HepG2 (cell line): Measurements from ENCODE around the gene ZPR1. TPM values are rescaled to one million over a fixed set of nuclear protein-coding genes. Genes with fewer than 3 reads are reported as not detected.

ENCODE experiments used
- DMAP1 ChIP-seq: IDR thresholded peaks from 2 replicates; pipeline ENCODE4 v1.6.1; 2016
- ELF3 ChIP-seq: IDR thresholded peaks from 2 replicates; pipeline ENCODE4 v1.6.1; 2016; ENCODE audit warnings: missing genetic modification reagents, missing compliant biosample characterization
- FOSL1 ChIP-seq: sonication (generic); formaldehyde crosslinking; IDR thresholded peaks from 2 replicates; pipeline ENCODE4 v1.9.0; 2021; ENCODE audit warnings: missing genetic modification reagents, borderline replicate concordance
- GATAD1 ChIP-seq: IDR thresholded peaks from 2 replicates; pipeline ENCODE4 v1.6.1; 2016; ENCODE audit warnings: missing genetic modification reagents, missing compliant biosample characterization
- MED1 ChIP-seq: sonication (generic); formaldehyde crosslinking; IDR thresholded peaks from 2 replicates; pipeline ENCODE4 v1.4.0; 2020; ENCODE audit warnings: missing genetic modification reagents
- RAD51 ChIP-seq: fragments of 450-650 bp; IDR thresholded peaks from 2 replicates; pipeline ENCODE4 v1.6.1; 2016; ENCODE audit warnings: borderline replicate concordance
- TARDBP ChIP-seq: sonication (generic); formaldehyde crosslinking; IDR thresholded peaks from 2 replicates; pipeline ENCODE4 v1.8.0; 2022; ENCODE audit warnings: mild to moderate bottlenecking, missing genetic modification reagents
- TEAD2 ChIP-seq: sonication (generic); formaldehyde crosslinking; IDR thresholded peaks from 2 replicates; pipeline ENCODE4 v1.9.0; 2021; ENCODE audit warnings: missing genetic modification reagents
- ZFP82 ChIP-seq: sonication (generic); formaldehyde crosslinking; IDR thresholded peaks from 2 replicates; pipeline ENCODE4 v1.5.1; 2020; ENCODE audit warnings: mild to moderate bottlenecking, missing genetic modification reagents, borderline replicate concordance
- ZNF124 ChIP-seq: sonication (generic); formaldehyde crosslinking; IDR thresholded peaks from 2 replicates; pipeline ENCODE4 v1.4.0; 2020; ENCODE audit warnings: missing genetic modification reagents
- ZNF230 ChIP-seq: sonication (generic); formaldehyde crosslinking; IDR thresholded peaks from 2 replicates; pipeline ENCODE4 v1.4.0; 2020; ENCODE audit warnings: mild to moderate bottlenecking, missing genetic modification reagents
- ZNF572 ChIP-seq: sonication (generic); formaldehyde crosslinking; IDR thresholded peaks from 2 replicates; pipeline ENCODE4 v1.5.1; 2020; ENCODE audit warnings: mild to moderate bottlenecking, missing genetic modification reagents
- ZNF776 ChIP-seq: sonication (generic); formaldehyde crosslinking; IDR thresholded peaks from 2 replicates; pipeline ENCODE4 v1.4.0; 2020; ENCODE audit warnings: mild to moderate bottlenecking, missing genetic modification reagents
- ZNF777 ChIP-seq: sonication (generic); formaldehyde crosslinking; IDR thresholded peaks from 2 replicates; pipeline ENCODE4 v1.4.0; 2020; ENCODE audit warnings: missing genetic modification reagents
- ZNF850 ChIP-seq: sonication (generic); formaldehyde crosslinking; conservative IDR thresholded peaks from 2 replicates; pipeline ENCODE4 v1.9.0; 2021; ENCODE audit warnings: mild to moderate bottlenecking, missing genetic modification reagents
- polyA plus RNA-seq, 8 experiments: library from polyadenylated mRNA; depleted of rRNA in 3 of 8; stranded (reverse) in 7 of 8; unstranded in 1 of 8; fragments of >200 nt; fragmentation: Illumina TruSeq in 4 of 8; extraction: Trizol in 4 of 8; gene quantifications; 2 replicates each; pipeline versions ENCODE4 v1.2.1 to v1.2.3, GENCODE V29; 2011 to 2016; ENCODE audit warnings: low read depth in 4 of 8, missing spikeins in 1 of 8, mixed read lengths in 1 of 8; ENCODE audit not compliant: insufficient read depth in 1 of 8
- total RNA-seq, 5 experiments: library from RNA; depleted of rRNA; stranded (reverse); fragments of >200 nt; fragmentation: Illumina TruSeq; extraction: Trizol; gene quantifications; 2 replicates each; pipeline ENCODE4 v1.2.3, GENCODE V29; 2016; ENCODE audit warnings: low read depth in 1 of 5
- TF ChIP-seq, protein P1 (sequence below): IDR thresholded peaks from 2 replicates; pipeline ENCODE4 v1.6.1; 2016; ENCODE audit warnings: low read depth, missing genetic modification reagents, missing compliant biosample characterization
- TF ChIP-seq, protein P2 (sequence below), 2 experiments: fragments of 450-650 bp in 1 of 2; sonication (generic) in 1 of 2; formaldehyde crosslinking; IDR thresholded peaks; 2 replicates each; pipeline versions ENCODE4 v1.5.0 to v1.8.0; 2020 to 2022; ENCODE audit warnings: mild to moderate bottlenecking in 1 of 2, missing genetic modification reagents in 1 of 2
- TF ChIP-seq, protein P3 (sequence below): sonication (generic); formaldehyde crosslinking; IDR thresholded peaks from 2 replicates; pipeline ENCODE4 v1.4.0; 2020; ENCODE audit warnings: missing genetic modification reagents; ENCODE audit errors: not compliant biosample characterization
- TF ChIP-seq, protein P4 (sequence below): sonication (generic); formaldehyde crosslinking; IDR thresholded peaks from 2 replicates; pipeline ENCODE4 v1.4.0; 2020; ENCODE audit warnings: missing genetic modification reagents
- TF ChIP-seq, protein P5 (sequence below): sonication (generic); formaldehyde crosslinking; IDR thresholded peaks from 2 replicates; pipeline ENCODE4 v1.5.0; 2020; ENCODE audit warnings: missing genetic modification reagents

ZPR1 gene
- total and polyA plus RNA-seq, 2 of the 13 experiments (the other 11 are each of a cell fraction or from before 2014, with no cell fraction given): 40.0 to 79.3 TPM

DNA sequence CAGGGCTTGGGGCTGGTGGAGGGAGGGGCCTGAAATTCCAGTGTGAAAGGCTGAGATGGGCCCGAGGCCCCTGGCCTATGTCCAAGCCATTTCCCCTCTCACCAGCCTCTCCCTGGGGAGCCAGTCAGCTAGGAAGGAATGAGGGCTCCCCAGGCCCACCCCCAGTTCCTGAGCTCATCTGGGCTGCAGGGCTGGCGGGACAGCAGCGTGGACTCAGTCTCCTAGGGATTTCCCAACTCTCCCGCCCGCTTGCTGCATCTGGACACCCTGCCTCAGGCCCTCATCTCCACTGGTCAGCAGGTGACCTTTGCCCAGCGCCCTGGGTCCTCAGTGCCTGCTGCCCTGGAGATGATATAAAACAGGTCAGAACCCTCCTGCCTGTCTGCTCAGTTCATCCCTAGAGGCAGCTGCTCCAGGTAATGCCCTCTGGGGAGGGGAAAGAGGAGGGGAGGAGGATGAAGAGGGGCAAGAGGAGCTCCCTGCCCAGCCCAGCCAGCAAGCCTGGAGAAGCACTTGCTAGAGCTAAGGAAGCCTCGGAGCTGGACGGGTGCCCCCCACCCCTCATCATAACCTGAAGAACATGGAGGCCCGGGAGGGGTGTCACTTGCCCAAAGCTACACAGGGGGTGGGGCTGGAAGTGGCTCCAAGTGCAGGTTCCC lies 41.8 kb upstream of the ZPR1 start, which contains the start of gene APOC3 (continued):
- TF ChIP-seq, protein P1, sequence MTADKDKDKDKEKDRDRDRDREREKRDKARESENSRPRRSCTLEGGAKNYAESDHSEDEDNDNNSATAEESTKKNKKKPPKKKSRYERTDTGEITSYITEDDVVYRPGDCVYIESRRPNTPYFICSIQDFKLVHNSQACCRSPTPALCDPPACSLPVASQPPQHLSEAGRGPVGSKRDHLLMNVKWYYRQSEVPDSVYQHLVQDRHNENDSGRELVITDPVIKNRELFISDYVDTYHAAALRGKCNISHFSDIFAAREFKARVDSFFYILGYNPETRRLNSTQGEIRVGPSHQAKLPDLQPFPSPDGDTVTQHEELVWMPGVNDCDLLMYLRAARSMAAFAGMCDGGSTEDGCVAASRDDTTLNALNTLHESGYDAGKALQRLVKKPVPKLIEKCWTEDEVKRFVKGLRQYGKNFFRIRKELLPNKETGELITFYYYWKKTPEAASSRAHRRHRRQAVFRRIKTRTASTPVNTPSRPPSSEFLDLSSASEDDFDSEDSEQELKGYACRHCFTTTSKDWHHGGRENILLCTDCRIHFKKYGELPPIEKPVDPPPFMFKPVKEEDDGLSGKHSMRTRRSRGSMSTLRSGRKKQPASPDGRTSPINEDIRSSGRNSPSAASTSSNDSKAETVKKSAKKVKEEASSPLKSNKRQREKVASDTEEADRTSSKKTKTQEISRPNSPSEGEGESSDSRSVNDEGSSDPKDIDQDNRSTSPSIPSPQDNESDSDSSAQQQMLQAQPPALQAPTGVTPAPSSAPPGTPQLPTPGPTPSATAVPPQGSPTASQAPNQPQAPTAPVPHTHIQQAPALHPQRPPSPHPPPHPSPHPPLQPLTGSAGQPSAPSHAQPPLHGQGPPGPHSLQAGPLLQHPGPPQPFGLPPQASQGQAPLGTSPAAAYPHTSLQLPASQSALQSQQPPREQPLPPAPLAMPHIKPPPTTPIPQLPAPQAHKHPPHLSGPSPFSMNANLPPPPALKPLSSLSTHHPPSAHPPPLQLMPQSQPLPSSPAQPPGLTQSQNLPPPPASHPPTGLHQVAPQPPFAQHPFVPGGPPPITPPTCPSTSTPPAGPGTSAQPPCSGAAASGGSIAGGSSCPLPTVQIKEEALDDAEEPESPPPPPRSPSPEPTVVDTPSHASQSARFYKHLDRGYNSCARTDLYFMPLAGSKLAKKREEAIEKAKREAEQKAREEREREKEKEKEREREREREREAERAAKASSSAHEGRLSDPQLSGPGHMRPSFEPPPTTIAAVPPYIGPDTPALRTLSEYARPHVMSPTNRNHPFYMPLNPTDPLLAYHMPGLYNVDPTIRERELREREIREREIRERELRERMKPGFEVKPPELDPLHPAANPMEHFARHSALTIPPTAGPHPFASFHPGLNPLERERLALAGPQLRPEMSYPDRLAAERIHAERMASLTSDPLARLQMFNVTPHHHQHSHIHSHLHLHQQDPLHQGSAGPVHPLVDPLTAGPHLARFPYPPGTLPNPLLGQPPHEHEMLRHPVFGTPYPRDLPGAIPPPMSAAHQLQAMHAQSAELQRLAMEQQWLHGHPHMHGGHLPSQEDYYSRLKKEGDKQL: peak; percentile 61; the same call in 1 of the 2 replicates
- TF ChIP-seq ZNF776 (CRISPR knock-in tag): no peak; the same call in 1 of the 2 replicates
- TF ChIP-seq MED1: peak; percentile 91
- peak; percentile 54; the same call in 1 of the 2 replicates for TF ChIP-seq DMAP1 (CRISPR knock-in tag)
- no peak for TF ChIP-seq FOSL1 (CRISPR knock-in tag)
- no peak for TF ChIP-seq ZNF124 (CRISPR knock-in tag)
- no peak; the same call in 1 of the 2 replicates for TF ChIP-seq ZNF572 (CRISPR knock-in tag)
- TF ChIP-seq, protein P2, sequence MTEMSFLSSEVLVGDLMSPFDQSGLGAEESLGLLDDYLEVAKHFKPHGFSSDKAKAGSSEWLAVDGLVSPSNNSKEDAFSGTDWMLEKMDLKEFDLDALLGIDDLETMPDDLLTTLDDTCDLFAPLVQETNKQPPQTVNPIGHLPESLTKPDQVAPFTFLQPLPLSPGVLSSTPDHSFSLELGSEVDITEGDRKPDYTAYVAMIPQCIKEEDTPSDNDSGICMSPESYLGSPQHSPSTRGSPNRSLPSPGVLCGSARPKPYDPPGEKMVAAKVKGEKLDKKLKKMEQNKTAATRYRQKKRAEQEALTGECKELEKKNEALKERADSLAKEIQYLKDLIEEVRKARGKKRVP (CRISPR knock-in tag; IDR thresholded peaks at IDR 0.05): peak in 1 of 2 experiments; percentile 95; a peak in 2 of 4 replicates
- TF ChIP-seq, protein P3, sequence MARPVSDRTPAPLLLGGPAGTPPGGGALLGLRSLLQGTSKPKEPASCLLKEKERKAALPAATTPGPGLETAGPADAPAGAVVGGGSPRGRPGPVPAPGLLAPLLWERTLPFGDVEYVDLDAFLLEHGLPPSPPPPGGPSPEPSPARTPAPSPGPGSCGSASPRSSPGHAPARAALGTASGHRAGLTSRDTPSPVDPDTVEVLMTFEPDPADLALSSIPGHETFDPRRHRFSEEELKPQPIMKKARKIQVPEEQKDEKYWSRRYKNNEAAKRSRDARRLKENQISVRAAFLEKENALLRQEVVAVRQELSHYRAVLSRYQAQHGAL (CRISPR knock-in tag): no peak
- peak; percentile 39; the same call in 1 of the 2 replicates for TF ChIP-seq GATAD1 (CRISPR knock-in tag)
- TF ChIP-seq ZNF850: no peak
- TF ChIP-seq TEAD2 (CRISPR knock-in tag): no peak
- TF ChIP-seq, protein P4, sequence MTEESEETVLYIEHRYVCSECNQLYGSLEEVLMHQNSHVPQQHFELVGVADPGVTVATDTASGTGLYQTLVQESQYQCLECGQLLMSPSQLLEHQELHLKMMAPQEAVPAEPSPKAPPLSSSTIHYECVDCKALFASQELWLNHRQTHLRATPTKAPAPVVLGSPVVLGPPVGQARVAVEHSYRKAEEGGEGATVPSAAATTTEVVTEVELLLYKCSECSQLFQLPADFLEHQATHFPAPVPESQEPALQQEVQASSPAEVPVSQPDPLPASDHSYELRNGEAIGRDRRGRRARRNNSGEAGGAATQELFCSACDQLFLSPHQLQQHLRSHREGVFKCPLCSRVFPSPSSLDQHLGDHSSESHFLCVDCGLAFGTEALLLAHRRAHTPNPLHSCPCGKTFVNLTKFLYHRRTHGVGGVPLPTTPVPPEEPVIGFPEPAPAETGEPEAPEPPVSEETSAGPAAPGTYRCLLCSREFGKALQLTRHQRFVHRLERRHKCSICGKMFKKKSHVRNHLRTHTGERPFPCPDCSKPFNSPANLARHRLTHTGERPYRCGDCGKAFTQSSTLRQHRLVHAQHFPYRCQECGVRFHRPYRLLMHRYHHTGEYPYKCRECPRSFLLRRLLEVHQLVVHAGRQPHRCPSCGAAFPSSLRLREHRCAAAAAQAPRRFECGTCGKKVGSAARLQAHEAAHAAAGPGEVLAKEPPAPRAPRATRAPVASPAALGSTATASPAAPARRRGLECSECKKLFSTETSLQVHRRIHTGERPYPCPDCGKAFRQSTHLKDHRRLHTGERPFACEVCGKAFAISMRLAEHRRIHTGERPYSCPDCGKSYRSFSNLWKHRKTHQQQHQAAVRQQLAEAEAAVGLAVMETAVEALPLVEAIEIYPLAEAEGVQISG (CRISPR knock-in tag): peak; percentile 60
- TF ChIP-seq ELF3 (CRISPR knock-in tag): no peak; the same call in 1 of the 2 replicates
- TF ChIP-seq, protein P5, sequence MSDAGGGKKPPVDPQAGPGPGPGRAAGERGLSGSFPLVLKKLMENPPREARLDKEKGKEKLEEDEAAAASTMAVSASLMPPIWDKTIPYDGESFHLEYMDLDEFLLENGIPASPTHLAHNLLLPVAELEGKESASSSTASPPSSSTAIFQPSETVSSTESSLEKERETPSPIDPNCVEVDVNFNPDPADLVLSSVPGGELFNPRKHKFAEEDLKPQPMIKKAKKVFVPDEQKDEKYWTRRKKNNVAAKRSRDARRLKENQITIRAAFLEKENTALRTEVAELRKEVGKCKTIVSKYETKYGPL (CRISPR knock-in tag): no peak
- TF ChIP-seq ZNF230 (CRISPR knock-in tag): peak; percentile 74
- TF ChIP-seq TARDBP (CRISPR knock-in tag): peak; percentile 52; the same call in 1 of the 2 replicates
- TF ChIP-seq ZFP82: no peak; the same call in 1 of the 2 replicates
- TF ChIP-seq ZNF777 (CRISPR knock-in tag): no peak; the same call in 1 of the 2 replicates
- TF ChIP-seq RAD51: no peak
